NCI-H82 (cell line): Measurements from ENCODE around the gene CATSPER4.
A peak's percentile ranks its signal among the peaks of the same experiment; 100 is the strongest.
"Not testable (repeated sequence)": the region's sequence is repeated elsewhere in the genome, so short reads cannot be mapped to it uniquely, and the experiment has no call there.

Experiments
- DNase-seq: peaks from one replicate; lab custom pipeline; 2025; lab: John Stamatoyannopoulos, UW

Gene CATSPER4

GRCh38 chr1:26195805-26196204 lies 5.4 kb downstream of the CATSPER4 start:
- no peak for DNase-seq

GRCh38 chr1:26197301-26197700 lies 6.9 kb downstream of the CATSPER4 start:
- no peak for DNase-seq

GRCh38 chr1:26197813-26198212 lies 7.4 kb downstream of the CATSPER4 start:
- no peak for DNase-seq

- DNase-seq, result no peak
These were observed 10.0 kb downstream of the CATSPER4 start for GRCh38 chr1:26200413-26200812.

DNA sequence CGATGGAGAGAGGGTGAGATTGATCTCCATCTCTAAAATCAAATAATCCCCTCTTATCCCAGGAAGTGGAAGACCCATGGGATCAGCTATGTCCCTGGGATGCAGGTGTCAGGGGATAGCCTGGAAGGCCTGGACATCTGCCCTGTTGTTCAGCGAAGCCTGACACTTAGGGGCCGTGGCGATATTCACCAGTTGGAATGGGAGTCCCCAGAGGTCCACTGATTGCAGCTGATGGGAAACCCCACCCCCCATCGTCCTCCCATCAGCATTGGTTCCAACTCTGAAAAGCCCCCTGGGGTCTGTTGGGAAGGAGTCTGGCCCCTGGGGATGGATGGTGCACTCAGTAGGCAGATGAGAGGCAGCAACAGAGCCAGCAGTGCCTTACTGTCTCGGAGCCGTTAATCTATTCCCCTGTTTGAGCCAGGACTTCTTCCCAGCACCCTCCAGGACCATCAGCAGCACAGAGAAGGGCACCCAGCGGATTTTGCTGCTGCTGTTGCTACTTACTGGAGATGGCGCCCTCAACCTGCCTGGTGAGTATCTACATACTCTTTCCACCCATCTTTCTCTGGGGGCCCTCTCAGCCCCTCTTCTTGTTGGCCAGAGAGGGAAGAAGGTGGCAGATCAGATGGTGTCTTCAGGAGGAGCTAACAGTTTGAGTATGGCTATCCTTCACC lies 13.4 kb downstream of the CATSPER4 start:
- DNase-seq, result peak; percentile 57

DNA sequence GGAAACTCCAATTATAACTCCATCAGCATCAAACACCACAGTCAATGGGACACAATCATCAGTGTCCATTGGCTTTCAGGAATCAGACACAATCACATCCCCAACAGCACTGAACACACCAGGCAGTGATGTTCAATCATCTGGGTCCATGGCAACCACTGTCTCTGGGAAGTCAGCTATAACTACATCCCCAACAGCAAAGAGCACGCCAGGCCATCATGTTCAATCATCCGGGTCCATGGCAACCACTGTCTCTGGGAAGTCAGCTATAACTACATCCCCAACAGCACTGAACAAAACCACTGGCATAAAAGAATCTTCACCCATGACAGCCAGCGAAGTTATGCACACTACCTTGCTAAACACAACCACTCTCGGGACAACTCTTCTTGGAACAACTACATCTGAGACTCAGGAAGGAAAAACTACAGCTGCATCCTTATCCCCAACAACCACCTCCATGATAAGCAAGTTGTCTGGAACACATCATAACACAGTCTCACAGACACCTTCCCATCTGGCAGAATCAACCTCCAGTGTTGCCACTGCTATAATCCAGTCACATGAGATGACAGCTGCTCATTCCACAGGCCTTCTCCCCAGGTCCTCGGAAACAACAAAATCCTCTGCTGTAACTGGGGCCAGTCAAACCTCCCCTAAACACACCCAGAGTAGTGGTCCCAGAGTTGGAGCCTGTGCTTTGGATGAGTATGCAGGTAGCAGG lies 19.9 kb downstream of the CATSPER4 start:
- DNase-seq, result peak; percentile 75

DNA sequence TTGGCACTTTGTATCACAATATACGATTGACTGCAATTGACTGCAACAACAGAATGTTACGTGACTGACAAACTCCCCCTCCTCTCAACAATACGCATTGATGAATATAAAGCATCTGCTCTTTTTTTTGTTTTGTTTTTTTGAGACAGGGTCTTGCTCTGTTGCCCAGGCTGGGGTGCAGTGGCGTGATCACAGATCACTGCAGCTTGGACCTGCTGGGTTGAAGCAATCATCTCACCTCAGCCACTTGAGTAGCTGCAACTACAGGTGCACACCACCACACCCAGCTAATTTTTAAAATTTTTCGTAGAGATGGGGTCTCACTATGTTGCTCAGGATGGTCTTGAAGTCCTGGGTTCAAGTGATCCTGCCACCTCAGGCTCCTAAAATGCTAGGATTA lies 22.3 kb downstream of the CATSPER4 start:
- no peak for DNase-seq

DNA sequence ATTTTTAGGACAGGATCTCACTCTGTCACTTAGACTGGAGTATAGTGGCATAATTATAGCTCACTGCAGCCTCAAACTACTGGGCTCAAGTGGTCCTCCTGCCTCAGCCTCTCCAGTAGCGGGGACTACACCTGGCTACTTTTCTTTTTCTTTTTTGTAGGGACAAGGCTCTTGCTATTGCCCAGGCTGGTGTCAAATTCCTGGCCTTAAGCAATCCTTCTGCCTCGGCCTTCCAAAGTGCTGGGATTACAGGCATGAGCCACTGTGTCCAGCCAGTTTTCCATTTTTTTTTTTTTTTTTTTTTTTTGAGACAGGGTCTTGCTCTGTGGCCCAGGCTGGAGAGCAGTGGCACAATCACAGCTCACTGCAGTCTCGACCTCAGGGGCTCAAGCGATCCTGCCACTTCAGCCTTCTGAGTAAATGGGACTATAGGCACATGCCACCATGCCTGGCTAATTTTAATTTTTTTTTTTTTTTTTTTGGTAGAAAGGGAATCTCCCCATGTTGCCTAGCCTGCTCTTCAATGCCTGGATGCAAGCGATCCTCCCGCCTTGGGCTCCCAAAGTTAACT lies 23.0 kb downstream of the CATSPER4 start:
- no peak for DNase-seq

- DNase-seq, result no peak
These were observed 24.8 kb downstream of the CATSPER4 start for GRCh38 chr1:26215246-26215645.

GRCh38 chr1:26218906-26219494 lies 28.6 kb downstream of the CATSPER4 start:
- DNase-seq, result no peak

- peak; percentile 33 for DNase-seq
These were observed 30.0 kb downstream of the CATSPER4 start for GRCh38 chr1:26220199-26220912.

DNA sequence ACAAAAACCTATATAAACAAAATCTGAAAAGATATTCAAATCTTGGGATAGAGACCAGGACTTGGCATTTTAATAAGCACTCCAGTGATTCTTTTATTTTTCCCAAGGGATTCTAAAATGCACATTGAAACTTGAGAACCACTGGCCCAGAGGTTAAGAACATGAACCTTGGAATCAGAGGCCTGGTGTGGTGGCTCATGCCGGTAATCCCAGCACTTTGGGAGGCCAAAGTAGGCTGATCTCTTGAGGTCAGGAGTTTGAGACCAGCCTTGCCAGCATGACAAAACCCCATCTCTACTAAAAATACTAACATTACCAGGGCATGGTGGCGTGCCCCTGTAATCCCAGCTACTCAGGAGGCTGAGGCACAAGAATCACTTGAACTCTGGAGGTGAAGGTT lies 30.7 kb downstream of the CATSPER4 start:
- DNase-seq, result no peak

GRCh38 chr1:26224606-26225005 lies 34.2 kb downstream of the CATSPER4 start:
- no peak for DNase-seq

DNA sequence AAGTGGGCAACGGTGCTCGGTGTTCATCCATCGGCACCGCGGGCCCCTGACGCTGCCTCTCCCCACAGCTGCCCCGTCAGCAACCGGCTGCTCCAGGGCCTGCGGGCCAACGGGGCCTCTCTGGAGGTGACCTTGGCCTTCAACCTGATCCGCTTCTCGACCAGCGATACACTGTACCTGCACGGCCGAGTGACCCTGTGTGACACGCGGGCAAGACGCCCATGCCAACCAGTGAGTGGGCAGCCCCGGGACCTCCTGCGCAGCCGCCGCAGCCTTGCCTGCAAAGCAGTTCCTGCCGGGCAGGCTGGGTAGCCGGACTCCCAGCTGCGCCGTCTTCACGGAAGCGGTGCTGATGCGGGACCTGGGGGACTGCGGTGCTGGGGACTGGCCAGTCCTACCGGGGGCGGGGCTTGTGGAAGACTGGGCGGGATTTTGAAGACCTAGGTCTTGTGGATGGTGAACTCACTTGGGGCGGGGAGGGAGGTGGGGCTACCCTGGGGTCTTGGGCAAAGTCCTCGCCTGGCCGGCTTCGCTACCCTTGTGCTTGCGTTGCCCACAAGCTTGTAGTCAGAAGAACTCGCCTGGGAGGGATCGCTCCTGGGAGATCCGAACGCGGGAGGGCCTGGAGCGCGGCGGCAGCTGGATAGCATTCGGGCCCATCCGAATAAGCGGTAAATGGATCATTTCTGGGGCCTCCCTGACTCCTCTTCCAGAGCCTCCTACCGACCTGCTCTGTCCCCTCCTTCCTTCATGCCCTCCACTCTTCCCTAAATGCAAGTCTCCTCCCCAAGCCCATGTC lies 34.8 kb downstream of the CATSPER4 start:
- DNase-seq, result peak; percentile 38

GRCh38 chr1:26230682-26231081 lies 40.3 kb downstream of the CATSPER4 start:
- DNase-seq, result not testable (repeated sequence)

- DNase-seq, result peak; percentile 100
These were observed 43.7 kb downstream of the CATSPER4 start, which contains the start of gene CEP85 for GRCh38 chr1:26233903-26234643. TSS of gene CEP85 (plus strand) at chr1:26234200. CDS start at chr1:26239784, 5,584 bp downstream.

GRCh38 chr1:26234644-26235370 lies 44.4 kb downstream of the CATSPER4 start:
- DNase-seq, result peak; percentile 52

DNA sequence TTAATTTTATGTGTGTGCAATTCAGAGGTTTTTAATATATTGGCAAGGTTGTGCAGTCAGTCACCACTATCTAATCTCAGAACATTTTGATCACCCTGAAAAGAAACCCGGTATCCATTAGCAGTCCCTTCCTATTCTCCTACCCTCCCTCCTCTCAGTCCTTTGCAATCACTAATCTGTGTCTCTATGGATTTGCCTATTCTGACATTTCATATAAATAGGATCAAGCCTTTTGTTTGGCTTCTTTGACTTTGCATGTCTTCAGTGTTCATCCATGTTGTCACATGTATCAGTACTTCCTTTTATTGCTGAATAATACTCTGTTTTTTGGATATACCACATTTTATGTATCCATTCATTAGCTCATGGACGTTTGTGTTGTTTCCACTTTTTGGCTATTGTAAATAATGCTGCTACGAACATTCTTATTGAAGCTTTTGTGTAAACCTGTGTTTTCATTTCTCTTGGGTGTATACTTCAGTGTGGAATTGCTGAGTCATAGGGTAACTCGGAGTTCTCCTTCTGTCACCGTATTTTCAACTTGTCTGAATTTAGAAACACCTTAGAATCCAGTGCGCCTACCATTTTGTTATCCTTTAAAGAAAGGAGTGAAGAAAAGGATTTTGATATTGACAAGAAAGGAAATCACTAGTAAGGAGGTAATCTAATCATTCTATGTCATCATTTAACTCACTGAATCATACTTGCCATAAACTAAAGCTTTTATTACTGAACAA lies 47.0 kb downstream of the CATSPER4 start:
- no peak for DNase-seq

- DNase-seq, result no peak
These were observed 49.5 kb downstream of the CATSPER4 start for GRCh38 chr1:26239936-26240335.
